Measurements from ENCODE around the gene HOOK2.
"Not testable (repeated sequence)": the region's sequence is repeated elsewhere in the genome, so short reads cannot be mapped to it uniquely, and the experiment has no call there.

The HOOK2 gene

GRCh38 chr19:12754465-12755196, 20.7 kb downstream of the HOOK2 start:
- DNase-seq (ENCODE audit: low read depth), result no peak

DNA sequence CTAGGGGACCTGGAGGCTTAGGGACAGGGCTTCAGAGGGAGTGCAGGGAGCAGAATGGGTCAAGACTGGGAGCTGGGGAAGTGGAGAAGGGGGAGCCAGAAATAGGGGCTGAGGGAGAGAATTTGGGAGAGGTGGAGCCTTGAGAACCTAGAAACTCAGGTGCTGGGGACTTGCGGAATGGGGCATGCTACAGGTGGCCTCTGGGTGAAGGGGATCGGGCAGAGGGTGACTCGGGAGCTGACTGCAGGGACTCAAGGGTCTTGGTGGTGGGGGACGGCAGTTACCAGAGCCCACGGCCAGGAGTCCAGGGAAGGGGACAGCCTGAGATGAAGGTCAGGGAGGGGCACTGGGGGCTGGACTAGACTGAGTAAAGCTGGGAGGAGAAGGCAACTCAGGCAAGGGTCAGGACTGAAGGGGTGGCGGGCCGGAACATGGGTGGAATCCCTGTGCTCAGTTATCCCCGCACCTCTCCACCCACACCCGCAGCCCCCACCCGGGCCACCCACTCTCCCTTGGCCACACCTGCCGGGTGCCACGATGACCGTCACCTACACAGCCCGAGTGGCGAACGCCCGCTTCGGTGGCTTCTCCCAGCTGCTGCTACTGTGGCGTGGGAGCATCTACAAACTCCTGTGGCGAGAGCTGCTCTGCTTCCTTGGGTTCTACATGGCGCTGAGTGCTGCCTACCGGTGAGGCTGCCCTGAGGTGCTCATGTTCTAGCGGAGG, 23.1 kb downstream of the HOOK2 start:
- DNase-seq (ENCODE audit: low read depth), result no peak

- no peak for DNase-seq (ENCODE audit: low read depth)
Measured at GRCh38 chr19:12751635-12752034, 23.7 kb downstream of the HOOK2 start, which contains the start of gene BEST2. BEST2 (plus strand) TSS chr19:12751791; CDS start chr19:12752593, 802 bp downstream.

GRCh38 chr19:12750851-12751250, 24.5 kb downstream of the HOOK2 start:
- DNase-seq (ENCODE audit: low read depth), result no peak

GRCh38 chr19:12749938-12750521, 25.3 kb downstream of the HOOK2 start:
- no peak for DNase-seq (ENCODE audit: low read depth)

GRCh38 chr19:12748489-12748888, 26.9 kb downstream of the HOOK2 start:
- no peak for DNase-seq (ENCODE audit: low read depth)

GRCh38 chr19:12745166-12745897, 30.0 kb downstream of the HOOK2 start:
- DNase-seq (ENCODE audit: low read depth), result no peak

GRCh38 chr19:12737835-12738351, 37.5 kb downstream of the HOOK2 start:
- DNase-seq (ENCODE audit: low read depth), result no peak

GRCh38 chr19:12736995-12737834, 38.1 kb downstream of the HOOK2 start, which contains the start of gene GET3:
GET3 (plus strand) TSS chr19:12737497; CDS start chr19:12737506, 9 bp downstream.
- DNase-seq (ENCODE audit: low read depth), result peak; percentile 100

GRCh38 chr19:12733369-12734214, 41.8 kb downstream of the HOOK2 start:
- no peak for DNase-seq (ENCODE audit: low read depth)

- no peak for DNase-seq (ENCODE audit: low read depth)
Measured at GRCh38 chr19:12731337-12731736, 44.0 kb downstream of the HOOK2 start.

DNA sequence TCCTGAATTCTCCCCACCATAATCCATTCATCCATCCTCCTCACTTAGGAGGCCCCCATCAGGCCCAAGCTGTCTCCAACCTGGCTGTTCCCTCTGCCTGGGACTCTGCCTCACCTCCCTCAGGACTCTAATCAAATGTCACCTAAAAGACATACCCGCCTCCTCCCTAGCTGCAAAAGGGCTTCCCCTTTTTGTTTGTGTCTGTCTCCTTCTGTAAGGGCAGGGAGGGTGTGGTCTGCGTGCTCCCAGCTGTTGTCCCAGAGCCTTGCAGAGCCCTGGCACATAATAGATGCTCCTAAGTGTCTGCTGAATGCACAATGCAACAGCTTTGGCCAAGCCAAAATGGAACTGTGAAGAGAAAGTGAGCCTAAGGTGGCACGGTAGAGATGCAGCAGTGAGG, 45.3 kb downstream of the HOOK2 start:
- no peak for DNase-seq (ENCODE audit: low read depth)

GRCh38 chr19:12727745-12728433, 47.5 kb downstream of the HOOK2 start:
- DNase-seq (ENCODE audit: low read depth), result no peak

DNA sequence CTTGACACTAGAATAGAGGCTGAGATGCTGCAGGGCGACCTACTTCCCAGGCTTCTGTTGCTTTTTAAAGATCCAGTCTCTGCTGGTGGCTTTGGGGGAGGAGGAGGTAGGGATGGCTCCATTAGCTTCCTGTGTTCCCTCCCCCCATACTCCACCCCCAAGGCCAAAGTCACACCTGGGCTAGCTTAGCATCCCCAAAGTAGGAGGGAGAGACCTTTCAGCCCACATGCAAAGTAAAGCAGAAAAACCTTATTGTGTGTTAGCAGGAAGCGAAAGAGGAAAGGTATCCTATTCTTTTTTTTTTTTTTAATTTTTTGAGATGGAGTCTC, 48.4 kb downstream of the HOOK2 start:
- DNase-seq (ENCODE audit: low read depth), result no peak

DNA sequence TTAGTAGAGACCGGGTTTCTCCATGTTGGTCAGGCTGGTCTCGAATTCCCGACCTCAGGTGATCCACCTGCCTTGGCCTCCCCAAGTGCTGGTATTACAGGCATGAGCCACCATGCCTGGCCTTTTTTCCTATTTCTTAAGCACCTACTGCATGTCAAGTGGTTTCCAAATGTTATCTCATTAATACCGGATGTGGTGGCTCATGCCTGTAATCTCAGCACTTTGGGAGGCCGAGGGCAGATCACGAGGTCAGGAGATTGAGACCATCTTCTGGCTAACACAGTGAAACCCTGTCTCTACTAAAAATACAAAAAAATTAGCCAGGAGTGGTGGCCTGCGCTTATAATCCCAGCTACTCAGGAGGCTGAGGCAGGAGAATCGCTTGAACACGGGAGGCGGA, 49.7 kb downstream of the HOOK2 start:
- DNase-seq (ENCODE audit: low read depth), result not testable (repeated sequence)

DNA sequence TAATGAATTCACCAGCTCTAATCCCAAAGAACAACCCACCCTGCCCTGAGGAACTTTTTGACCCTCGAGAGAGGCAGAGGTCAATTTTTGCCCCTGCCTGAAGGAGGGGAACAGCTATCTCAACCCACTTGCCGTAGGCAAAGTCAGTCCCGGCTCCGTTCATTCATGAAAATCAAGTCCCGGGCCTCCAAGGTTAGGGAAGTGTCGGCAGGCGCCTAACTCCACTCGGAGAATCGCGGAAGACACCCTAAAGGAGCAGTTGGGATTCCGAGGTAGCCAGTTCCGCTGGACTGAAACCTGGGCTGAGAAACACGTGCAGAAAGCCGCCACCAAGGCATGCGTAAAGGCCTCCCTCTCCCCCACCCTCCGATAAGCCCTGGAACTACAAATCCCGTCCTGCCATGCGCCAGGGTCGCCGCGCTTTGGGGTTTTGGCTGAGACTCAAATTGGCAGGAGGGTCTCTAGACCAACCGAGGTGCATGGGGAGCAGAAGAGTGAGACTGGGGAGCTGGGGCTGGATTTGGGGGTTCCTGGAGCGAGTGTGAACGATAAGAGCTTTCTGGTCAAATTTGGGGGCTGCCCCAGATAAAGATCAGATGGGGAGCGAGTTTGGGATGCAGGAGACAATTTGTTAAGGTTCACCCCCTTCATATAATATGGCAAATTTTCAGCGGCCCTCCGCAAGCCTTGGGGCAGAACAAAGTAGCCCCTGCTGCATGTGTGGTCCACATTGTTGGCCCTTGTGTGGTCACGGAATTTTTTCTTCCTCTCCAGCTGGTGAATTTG, 51.5 kb downstream of the HOOK2 start, which contains the start of gene TNPO2:
Gene TNPO2, minus strand, starts transcription at position 292 of the 786 bp plus-strand sequence. CDS start 2,955 bp downstream, outside the sequence.
- DNase-seq (ENCODE audit: low read depth), result no peak

DNA sequence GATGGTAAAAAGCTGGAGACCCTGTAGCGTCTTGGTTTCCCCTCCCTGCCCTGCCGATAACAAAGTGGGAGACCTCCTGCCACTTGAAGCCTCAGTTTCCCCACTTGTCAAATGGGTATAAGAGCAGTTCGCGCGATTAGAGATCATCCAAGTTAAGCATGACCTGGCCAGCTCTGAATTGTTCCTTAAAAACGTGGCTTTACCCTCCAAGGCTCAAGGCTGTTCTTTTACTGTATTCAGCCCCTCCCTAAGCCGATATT, 52.0 kb downstream of the HOOK2 start:
- DNase-seq (ENCODE audit: low read depth), result no peak

- DNase-seq (ENCODE audit: low read depth), result peak; percentile 98
Measured at GRCh38 chr19:12722566-12723380, 52.6 kb downstream of the HOOK2 start.

Data from GM04504 (cell line).